GM12891 (cell line): ENCODE measurements around the gene CRYZL1.

Source experiments
- POLR2A ChIP-seq: IDR thresholded peaks from 2 replicates; pipeline ENCODE4 v1.6.1; 2011; ENCODE audit warnings: low read depth, low read length, control low read depth
- SPI1 ChIP-seq: IDR thresholded peaks from 2 replicates; pipeline ENCODE4 v1.6.1; 2011; ENCODE audit warnings: low read depth, low read length, control low read depth

DNA sequence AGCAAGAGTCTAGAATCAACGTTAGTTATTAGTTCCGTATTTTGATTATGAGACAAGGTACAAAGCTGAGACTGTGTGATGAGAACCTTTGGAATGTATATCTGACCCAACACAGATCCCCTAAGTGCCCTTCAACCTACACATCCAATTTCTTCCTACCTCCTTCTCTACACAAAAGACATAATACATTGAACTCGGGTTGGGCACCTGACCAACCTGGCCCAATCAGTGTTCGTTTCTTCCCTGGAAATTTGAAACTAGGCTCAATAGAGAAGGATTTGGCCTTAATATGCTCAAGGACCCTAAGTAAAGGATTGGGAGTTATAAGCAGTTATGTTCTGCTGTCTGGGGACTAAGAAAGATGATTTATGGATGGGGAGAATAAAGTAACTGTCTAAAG is 12.9 kb upstream of the CRYZL1 start:
- TF ChIP-seq POLR2A (no peak), SPI1 (no peak)
